Effector CD8-positive, alpha-beta T cell (primary cell): ENCODE measurements around the gene THSD4.

Experiments
- DNase-seq: peaks from one replicate; lab custom pipeline; 2025; lab: John Stamatoyannopoulos, UW

Gene THSD4

DNA sequence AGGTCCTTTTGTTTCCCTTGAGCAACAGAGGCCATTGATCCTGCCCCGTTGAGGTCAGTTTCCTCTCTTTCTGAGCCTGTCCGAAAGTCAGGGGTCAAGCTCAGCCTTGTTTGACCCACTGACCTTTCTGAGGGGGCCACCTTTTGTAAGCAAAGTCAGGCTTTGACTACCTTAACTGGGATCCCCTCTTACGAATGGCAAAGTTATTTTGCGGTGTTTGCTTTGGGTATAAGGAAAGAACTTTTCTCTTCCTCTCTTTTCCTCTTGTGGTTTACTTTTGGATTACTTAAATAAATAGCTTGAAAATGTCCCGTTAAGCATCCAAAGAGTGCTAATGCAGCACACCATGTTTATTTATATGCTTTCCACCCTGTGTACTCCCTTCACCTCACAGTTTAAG lies 340.6 kb downstream of the THSD4 start:
- no peak for DNase-seq

DNA sequence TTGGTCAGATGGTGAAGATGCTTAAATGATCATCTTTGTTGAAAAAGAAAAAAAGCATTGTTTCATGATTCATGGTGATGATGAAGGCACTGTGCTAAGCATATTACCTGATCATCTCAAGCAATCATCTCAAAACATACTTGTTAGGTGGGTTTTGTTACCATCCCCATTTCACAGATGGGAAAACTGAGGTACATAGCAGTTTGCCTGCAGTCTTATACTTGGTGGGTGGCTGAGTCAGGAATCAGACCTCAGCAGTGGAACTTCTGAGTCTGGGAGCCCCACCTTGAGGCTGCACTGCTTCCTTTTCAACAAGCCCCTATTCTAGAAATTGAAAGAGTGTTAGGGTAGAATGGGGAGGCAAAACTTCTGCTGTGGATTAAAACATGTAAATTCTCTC lies 341.1 kb downstream of the THSD4 start:
- no peak for DNase-seq

- DNase-seq: no peak
These were observed 341.5 kb downstream of the THSD4 start for GRCh38 chr15:71456811-71457210.

DNA sequence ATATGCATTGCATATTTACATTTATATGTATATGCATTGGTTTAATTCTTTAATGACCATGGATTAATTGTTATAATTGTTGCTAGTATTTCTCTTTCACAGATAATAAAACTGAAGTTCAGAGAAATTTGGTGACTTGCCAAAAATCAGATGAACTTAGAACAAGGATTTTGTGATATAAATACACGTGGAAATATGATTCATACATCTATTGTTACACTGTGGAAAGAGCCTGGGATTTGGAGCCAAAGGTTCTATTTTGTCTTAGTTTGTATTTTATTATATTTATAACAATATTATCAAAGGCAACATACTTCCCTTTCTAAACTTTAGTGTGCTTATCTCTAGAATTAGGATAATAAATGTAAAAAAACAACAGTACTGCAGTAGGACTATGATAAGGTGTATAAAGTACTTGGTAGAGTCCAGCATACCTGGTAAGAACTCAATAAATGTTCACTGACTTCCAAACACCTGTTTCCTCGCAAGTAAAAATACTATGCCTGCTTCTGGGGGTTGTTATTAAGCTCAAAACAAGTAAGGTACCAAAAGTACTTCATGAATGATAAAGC lies 342.9 kb downstream of the THSD4 start:
- no peak for DNase-seq

DNA sequence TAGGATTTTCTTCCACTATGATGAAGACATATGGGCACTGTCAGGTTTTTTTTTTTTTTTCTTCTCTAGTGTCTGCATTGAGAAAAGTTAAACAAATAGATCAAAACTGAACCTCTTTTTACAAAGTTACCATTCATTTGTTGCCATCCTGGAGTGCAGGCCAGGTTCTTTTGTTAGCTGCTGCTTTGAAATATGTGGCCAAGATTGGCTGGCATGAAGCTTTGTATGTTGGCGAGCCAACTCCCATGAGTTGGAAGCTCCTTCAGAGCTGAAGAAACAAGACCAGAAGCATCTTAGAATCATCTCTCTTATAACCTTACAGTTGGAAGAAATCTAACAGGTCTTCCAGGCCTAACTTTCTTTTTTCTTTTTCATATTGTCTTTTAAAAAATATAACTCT lies 346.5 kb downstream of the THSD4 start:
- no peak for DNase-seq

DNA sequence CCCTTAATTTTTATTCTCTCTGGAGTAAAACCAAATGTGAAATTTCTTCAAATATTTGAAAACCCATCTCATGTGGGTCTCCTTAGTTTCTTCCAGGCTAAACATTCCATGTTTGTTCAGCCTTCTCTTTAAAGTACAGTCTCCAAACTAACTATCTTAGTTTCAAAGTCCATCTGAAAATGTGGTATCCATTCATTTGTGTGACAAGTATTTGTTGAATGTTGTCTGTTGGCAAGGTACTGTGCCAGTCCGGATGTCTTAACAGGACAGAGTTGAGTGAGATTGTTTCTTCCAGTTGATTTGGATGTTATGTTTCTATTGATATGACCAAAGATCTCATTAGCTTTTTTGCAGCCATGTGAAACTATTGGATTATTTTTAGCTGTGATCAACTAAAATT lies 347.4 kb downstream of the THSD4 start:
- DNase-seq: no peak

DNA sequence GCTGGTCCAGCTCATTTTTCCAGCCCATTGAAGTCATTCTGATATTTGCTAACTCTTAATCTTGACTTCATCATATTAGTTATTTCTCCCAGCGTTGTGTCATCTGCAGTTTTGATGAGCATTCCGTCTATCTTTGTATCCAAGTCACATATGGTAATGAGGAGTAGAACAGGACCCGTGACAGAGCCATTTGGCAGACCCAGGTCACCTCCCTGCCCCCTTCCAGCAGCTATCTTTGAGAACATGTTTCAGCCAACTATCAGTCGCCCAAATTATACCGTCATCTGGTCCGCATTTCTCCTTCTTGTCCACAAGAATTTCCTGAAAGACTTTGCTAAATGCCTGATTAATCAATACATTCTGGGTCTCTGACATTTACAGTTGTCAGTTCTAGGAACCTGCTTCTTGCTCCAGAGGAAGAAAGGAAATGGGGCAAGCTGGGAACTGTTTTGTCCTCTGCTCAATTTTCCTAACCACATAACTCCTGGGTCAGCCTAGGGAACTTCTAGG lies 347.9 kb downstream of the THSD4 start:
- no peak for DNase-seq

DNA sequence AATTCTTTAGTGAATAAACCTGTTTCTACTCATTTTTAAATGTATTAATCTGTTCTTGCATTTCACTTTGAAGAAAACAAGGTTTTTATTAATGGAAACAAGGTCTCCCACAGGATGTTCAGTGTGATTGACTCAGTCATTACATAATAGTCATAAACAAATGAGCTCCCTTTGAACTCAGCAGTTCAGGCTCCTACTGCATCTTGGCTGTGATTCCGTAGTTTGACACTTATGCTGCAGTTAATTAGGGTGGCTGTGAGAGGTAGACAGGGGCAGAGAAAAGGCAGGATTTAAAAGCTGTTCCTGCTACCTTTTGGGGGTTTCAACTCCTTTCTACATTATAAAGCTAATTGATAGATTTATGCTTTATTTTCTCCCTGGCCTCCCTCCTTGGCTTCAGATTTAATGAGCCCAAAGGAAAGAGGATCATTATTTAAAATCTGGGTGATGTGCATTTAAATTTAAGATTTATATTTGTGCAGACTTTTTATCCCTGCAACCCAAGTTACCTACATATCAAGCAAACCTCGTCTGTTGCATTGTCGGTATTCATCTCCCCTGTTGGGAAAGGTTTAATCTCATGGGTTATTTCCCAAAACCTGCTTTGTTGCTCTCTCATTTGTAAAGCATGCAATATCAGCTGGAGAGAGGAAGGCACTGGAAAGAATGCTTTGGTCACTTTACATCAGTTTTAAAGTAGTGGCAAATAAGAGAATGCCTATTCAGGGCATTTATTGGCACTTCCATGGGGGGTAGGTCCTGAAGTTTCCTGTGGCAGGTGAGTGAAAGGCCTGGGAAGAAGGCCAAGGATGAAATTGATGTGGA lies 350.1 kb downstream of the THSD4 start:
- no peak for DNase-seq

DNA sequence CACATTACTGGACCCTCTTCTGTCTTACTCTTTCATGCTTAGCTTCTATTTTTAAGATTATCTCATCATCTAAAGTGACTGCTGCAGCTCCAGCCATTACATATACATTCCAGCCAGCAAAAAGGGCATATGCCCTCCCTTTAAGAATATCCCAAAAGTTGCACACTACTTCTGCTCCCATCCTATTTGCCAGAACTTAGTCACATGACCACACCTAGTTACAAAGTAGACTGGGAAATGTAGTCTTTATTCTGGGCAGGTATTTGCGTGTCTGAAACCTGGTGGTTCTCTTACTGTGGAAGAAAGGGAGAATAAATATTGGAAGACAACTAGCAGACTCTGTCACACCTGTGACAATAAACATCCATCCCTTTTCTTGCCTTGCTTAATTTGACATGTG lies 353.4 kb downstream of the THSD4 start:
- no peak for DNase-seq

DNA sequence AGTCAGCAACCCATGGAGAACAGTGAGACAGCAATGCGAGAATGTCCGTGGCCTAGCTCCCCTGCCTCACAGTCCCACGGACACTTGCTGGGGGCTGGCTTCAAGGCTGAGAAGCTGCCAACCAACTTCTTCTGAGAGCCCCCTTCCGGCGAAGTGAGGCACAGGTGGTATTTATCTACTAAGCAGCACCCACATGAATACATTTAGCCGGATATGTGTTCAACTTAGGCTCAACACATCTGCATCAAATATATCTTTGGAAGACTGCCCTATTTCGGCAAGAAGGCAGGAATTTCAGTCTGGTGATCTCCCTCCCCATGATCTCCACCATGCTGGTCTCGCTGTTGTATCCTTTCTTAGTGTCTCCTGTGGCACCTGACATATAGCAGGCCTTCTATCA lies 354.1 kb downstream of the THSD4 start:
- DNase-seq: no peak

- no peak for DNase-seq
These were observed 356.1 kb downstream of the THSD4 start for GRCh38 chr15:71471347-71471746.

DNA sequence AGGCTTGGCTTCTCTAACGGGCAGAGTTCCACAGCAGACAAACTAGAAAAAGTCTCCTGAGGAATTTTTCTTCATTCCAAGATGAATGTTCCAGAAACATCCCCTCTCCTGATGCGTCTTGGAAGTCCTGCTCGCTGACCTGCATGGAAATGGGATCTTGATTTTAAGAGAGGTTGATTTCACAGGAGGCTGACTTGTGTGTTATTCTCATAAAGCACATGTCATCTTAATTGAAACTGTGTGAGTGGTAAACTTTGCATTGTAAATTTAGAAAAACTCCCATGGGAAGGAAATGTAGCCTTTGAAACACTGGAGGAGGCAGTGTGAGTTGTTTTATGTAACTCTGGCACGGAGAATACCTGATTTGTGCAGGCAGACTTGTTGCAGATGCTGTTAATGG lies 357.3 kb downstream of the THSD4 start:
- no peak for DNase-seq

DNA sequence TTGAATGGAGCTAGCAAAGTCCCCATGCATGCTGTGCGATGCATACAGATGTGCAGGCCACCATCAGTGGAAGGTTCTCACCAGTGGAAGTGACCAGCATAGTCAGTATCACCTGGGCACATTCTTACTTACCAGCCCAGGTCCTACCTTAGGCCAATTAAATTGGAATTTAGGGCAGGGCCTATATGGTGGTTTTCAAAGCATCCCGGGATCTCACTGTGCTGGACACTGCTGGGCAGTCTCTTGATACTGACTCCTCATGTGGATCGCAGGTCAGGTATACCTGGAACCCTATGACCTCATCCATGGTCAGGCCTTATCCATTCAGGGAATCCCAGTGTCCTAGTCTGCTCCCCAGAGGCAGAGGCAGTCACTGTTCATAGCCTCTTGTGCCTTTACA lies 358.5 kb downstream of the THSD4 start:
- DNase-seq: no peak

- no peak for DNase-seq
These were observed 361.6 kb downstream of the THSD4 start for GRCh38 chr15:71476823-71477222.

DNA sequence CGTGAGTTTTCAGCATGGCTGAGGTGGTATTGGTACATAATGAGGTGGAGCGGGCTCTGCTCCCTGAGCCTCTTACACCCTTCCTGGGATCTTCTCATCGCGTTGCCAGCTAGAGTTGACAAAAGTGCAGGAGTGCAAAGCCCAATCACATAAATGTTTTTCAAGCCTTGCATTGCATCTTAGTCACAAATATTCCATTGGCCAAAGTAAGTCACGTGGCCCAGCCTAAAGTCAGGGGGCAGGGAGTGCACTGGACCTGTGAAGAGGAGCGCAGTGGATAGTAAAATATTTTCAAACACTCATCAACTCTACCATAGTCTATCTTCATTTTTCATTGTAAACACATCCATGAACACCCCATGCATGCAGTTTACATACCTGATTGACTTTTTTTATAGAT lies 365.3 kb downstream of the THSD4 start:
- DNase-seq: no peak

- no peak for DNase-seq
These were observed 368.8 kb downstream of the THSD4 start for GRCh38 chr15:71484080-71484479.

DNA sequence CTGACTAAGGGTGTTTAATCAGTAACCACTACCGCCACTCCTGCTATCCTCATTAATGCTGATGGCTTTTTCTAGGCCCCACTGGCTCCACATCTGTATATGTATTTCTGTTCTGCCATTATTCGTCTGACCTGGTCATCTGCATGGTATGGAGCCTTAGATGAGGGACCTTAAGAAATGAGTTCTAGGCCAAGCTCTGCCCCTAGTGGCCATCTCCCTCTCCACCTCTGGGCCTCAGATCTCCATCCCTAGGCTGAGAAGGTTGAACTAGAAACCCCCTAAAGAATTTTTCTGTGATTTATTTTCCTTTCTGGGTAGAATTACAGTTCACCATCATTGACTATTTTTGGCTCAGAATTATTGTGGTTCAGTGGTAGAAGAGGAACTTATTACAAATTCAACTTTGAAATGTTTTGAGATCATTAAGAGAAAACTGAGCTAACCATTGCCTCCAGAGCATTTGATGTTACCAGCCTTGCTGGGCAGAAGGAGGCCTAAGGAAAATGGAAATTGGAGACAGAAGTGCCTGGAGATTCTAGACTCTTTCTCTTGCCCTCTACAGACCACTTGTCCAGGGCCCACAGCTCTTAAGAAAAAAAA lies 369.9 kb downstream of the THSD4 start:
- DNase-seq: no peak

- DNase-seq: no peak
These were observed 374.3 kb downstream of the THSD4 start for GRCh38 chr15:71489570-71489969.

- no peak for DNase-seq
These were observed 378.3 kb downstream of the THSD4 start for GRCh38 chr15:71493526-71493925.

DNA sequence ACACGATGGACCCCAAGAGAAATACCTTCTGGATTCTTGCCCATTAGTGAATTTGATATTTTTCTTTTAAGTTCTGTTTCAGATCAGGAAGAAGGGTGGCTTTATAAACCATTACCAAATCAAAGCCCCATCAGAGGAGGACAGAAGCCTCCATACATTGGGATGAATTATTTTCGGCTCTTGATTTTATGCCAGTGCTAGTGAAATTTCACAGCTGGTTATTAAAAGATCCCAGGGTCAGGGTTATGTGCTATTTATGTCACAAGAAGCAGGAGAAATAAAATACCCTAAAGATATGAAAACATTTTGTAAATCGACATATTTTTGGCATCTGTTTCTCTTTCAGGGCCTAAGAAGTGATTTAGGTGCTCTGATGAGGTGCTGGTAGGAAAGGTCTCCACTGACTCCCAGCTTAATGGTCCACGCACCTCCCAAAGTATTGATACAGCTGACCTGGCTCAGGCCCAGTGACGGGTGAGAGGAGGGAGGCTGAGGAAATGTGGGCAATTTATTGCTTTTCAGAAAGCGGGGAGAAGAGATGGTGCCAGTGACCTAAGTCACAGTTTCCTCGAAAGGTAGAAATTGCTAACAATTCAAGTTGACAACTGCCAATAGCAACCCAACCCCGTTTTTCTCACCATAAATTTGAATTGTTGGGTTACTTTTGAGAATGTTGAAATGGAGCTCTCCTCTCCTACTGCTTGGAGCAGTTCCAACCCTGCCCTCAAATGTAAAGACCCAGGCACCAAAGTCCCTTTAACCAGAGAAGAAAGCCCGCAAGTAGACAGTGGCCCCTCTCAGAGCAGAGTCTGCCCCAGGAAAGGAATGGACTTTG lies 379.5 kb downstream of the THSD4 start:
- no peak for DNase-seq

- DNase-seq: no peak
These were observed 380.1 kb downstream of the THSD4 start for GRCh38 chr15:71495398-71495780.

- DNase-seq: no peak
These were observed 381.2 kb downstream of the THSD4 start for GRCh38 chr15:71496336-71496955.
